GM12891 (cell line): ENCODE data around the gene PRLR.

Experiments
- PAX5 ChIP-seq: IDR thresholded peaks from 2 replicates; pipeline ENCODE4 v1.6.1; 2011; ENCODE audit warnings: low read length, moderate library complexity, mild to moderate bottlenecking; ENCODE audit not compliant: insufficient read depth, severe bottlenecking
- POLR2A ChIP-seq: IDR thresholded peaks from 2 replicates; pipeline ENCODE4 v1.6.1; 2011; ENCODE audit warnings: low read depth, low read length, control low read depth
- POLR2AphosphoS5 ChIP-seq: IDR thresholded peaks from 2 replicates; pipeline ENCODE4 v1.6.1; 2011; ENCODE audit warnings: low read depth, low read length, control low read depth
- TAF1 ChIP-seq: IDR thresholded peaks from 2 replicates; pipeline ENCODE4 v1.6.1; 2011; ENCODE audit warnings: low read depth, low read length, control low read depth

DNA sequence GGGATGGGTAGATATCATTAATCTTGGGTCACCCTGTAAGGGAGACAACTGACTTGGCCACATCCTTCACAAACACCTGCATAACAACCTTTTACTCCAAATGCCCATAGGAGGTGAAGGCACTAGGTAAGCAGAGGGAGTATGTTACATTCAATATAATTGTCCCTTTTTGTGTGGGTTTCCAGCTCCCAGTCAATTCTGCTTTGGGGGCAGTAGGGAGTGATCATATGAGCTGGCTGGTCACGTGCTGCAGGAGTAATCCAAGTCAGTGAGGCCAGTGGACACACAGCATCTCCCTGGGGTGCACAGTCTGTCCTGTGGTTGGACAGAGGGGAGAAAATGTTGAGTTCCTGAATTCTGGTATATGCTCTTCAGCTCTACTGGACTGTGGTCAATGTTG lies 181.4 kb downstream of the PRLR start:
- TF ChIP-seq POLR2AphosphoS5 (no peak), POLR2A (no peak), PAX5 (no peak), TAF1 (no peak)
